GM21360 (cell line): ENCODE measurements around the gene RUNDC3A.

Experiments used
- ATAC-seq: cut with Tn5 transposase; IDR thresholded peaks from one replicate; pipeline ENCODE4 v1.9.1; 2021; ENCODE audit warnings: mild to moderate bottlenecking, moderate library complexity; ENCODE audit not compliant: unreplicated experiment

RUNDC3A gene

DNA sequence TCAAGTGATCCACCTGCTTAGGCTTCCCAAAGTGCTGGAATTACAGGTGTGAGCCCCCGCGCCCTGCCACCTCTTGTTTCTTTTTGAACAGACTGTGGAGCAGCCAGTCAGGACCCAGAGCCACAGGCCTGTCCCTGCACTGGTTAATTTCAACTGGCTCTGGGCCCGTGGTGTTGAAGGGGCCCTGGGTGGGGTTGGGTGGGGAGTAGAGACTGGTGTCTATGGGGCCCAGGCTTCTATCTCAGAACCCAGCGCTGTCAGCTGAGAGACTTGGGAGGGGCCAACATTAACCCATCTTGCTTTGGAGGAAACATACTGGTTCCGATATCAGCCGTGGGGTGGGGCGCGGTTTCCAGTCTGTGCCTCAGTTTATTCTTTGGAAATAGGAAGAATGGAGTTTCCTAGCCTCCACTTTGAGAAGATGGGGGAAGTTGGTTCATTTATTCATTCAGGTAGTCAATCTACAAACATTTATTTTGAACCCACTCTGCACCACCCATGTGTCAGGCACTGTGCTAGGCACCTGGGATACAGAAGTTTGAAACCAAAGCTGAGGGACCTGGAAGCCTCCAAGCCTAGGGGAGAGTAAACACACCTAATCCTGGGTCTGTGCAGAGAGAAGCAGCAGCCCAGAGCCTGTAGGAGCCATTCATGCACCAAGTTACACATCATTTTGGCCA, 24.9 kb upstream of the RUNDC3A start:
- no peak for ATAC-seq

DNA sequence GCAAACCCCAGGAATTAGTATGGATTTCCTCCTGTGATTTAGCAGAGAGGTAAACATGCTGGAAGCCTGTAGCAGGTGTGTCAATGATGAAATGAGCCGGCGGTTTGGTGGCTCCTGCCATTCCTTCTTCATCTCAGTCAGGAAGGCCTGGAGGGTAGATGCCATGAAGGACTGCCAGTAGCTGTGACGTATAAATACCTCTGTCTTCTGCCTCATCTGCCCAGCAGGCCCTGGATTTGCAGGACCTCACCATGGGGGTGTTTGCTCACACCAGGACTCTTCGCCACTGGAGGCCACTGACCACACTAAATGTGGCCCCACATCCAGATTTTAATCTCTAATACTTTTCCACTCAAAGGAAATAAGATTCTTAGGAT, 24.4 kb upstream of the RUNDC3A start:
- no peak for ATAC-seq

DNA sequence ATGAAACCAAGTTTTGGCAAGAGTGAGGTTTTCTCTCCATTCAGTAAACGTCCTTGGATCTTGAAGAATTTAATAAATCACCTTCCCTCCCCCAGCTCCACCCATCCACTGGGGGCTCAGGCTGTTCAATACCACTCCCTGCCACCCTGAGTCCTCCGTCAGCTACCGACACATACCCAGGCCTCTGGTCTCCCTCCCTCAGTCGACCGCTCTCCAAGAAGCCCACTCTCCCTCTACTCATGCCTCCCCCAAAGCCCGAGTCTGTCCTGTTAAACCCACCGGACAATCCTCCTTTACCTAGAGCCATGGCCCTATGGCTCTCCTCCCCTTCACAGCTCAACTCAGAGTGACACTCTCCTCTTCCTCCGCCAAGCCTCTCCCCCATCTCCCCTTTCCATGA, 20.8 kb upstream of the RUNDC3A start:
- ATAC-seq = no peak

- no peak for ATAC-seq
These were observed 14.7 kb upstream of the RUNDC3A start for GRCh38 chr17:44293509-44294226.

GRCh38 chr17:44297975-44298374, 10.4 kb upstream of the RUNDC3A start:
- no peak for ATAC-seq

- no peak for ATAC-seq
These were observed 3.8 kb upstream of the RUNDC3A start for GRCh38 chr17:44304651-44305050.

GRCh38 chr17:44307387-44308186, 814 bp upstream of the RUNDC3A start:
- no peak for ATAC-seq

DNA sequence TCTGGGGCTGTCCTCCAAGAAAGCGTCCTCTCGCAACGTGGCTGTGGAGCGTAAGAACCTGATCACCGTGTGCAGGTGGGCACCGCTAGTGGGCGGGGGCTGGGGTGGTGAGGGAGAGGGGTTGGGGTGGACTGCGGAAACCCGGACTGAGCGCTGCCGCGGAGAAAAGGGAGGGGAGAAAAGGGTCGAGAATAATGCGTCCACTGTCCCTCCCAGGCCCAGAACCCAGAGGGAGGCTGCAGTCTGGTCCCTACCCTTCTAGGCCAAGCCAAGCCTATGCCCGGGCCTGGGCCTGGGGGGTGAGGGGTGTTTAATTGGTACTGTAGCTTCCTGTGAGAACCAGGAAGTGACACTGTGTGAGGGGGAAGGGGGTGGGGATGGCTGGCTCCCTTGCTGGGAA, 464 bp downstream of the RUNDC3A start:
- no peak for ATAC-seq

- no peak for ATAC-seq
These were observed 1.1 kb downstream of the RUNDC3A start for GRCh38 chr17:44309472-44309871.

DNA sequence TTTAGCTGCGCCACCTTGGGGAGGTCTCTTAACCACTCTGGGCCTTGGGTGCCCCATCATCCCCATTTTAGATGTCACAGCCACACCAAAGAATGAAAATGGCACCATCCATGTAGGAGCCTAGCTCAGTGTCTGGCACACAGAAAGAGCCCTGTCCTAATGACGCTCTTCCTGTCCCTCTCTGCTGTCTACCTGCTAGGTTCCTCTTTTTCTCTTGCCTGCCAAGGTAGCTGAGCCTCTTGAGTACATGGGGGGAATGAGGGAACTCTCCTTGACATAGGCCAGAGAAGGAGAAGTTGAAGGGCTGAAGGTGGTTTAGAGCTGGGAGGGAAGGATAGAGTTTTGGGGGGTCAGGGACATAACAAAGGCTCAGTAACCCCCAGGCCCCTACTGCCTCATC, 1.8 kb downstream of the RUNDC3A start:
- no peak for ATAC-seq

DNA sequence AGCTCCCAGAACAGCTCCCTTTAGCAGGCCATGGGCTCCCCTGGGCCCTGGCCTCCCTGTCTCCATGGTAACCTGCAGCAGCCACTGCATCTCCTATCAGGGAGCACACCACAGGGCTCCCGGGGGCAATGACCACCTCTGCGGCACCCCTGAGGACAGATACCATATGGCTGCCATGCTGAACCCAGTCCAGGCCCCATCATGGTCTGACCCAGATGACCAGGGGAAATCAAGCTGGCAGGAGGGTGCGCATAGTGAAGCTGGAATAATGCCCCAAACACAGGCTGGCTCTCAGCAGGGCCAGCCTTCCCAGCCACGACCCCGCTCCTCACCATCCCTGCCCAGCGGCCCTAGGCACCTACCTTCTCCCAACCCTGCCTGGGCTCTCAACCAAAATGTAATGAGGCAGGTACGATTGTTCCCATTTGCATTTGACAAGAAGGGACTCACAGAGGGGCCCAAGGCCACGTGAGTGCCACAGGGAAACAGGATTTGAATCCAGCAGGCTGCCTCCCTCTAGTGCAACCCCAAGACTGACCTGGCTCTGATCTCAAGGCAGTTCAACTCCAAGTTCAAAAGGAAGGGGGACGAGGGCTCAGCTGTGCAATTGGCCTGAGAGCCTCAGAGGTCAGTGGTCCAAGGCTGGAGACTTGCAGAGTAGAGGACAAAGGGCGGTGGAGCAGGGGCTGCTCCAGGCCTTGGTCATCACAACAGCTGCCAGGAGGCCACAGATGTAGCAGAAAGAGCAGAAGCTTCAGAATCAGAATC, 2.4 kb downstream of the RUNDC3A start:
- no peak for ATAC-seq

GRCh38 chr17:44311562-44312181, 3.3 kb downstream of the RUNDC3A start:
- ATAC-seq = no peak

GRCh38 chr17:44312396-44313104, 4.1 kb downstream of the RUNDC3A start:
- ATAC-seq = no peak

- ATAC-seq = no peak
These were observed 5.6 kb downstream of the RUNDC3A start for GRCh38 chr17:44314031-44314430.

DNA sequence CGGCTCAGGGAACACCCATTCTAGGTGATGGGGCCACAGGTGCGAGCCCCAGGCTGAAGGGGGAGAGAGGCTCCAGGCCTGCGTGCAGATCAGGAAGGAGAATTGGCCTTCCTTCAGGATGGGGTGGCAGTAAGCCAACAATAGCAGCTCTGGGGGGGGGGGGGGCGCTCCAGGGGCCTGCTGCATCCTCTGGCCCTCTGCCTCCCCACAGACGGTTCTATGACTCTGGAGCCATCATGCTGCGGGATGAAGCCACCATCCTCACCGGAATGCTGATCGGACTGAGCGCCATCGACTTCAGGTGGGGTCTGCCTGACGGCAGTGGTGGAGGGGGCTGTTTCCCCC, 6.1 kb downstream of the RUNDC3A start:
- no peak for ATAC-seq

GRCh38 chr17:44314869-44315661, 6.7 kb downstream of the RUNDC3A start:
- ATAC-seq = no peak

- no peak for ATAC-seq
These were observed 7.6 kb downstream of the RUNDC3A start for GRCh38 chr17:44315760-44316731.

DNA sequence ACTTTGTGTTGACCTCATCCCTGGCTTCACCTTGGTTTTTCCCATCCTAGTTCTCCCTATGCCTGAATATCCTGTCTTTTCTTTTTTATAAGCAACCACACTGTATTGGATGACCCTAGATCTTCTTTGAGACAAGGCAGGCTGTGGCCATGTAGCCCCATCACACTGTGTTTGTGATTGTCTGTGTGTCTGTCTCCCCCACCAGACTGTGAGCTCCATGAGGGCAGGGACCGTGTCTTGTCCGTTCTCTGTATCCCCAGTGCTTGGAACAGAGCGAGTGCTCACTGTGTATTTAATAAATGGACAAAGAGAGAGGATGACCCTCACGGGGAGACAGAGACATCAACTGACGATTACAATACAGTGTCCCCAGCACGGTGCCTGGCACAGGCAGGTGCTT, 9.1 kb downstream of the RUNDC3A start:
- no peak for ATAC-seq
